H9 (cell line): ENCODE results near the gene DTYMK. TPM values are rescaled to one million over a fixed set of nuclear protein-coding genes. Genes with fewer than 3 reads are reported as not detected.
A peak's percentile ranks its signal among the peaks of the same experiment; 100 is the strongest.

Source experiments
- DNase-seq: peaks from one replicate; pipeline ENCODE4 v3.0.0-alpha.2; 2017
- H2AFZ ChIP-seq: one replicate; pipeline ENCODE4 v1.6.1; 2013; ENCODE audit warnings: mild to moderate bottlenecking, low read length, control low read depth, moderate library complexity
- H2AK5ac ChIP-seq: 2 replicates; pipeline ENCODE4 v1.6.1; 2013; ENCODE audit warnings: low read length, control low read depth, mixed read lengths; ENCODE audit not compliant: insufficient read length
- H2BK120ac ChIP-seq: one replicate; pipeline ENCODE4 v1.6.1; 2013; ENCODE audit warnings: low read depth, mild to moderate bottlenecking, low read length, control low read depth, inconsistent platforms; ENCODE audit not compliant: poor library complexity, severe bottlenecking
- H2BK12ac ChIP-seq: 2 replicates; pipeline ENCODE4 v1.6.1; 2013; ENCODE audit warnings: low read length, control low read depth, mixed read lengths, low read depth; ENCODE audit not compliant: insufficient read length
- H2BK15ac ChIP-seq: 2 replicates; pipeline ENCODE4 v1.6.1; 2013; ENCODE audit warnings: low read depth, low read length, control low read depth
- H2BK20ac ChIP-seq: one replicate; pipeline ENCODE4 v1.6.1; 2013; ENCODE audit warnings: low read depth, mild to moderate bottlenecking, low read length, control low read depth, inconsistent platforms; ENCODE audit not compliant: poor library complexity, severe bottlenecking
- H2BK5ac ChIP-seq: 2 replicates; pipeline ENCODE4 v1.6.1; 2013; ENCODE audit warnings: low read length, control low read depth, mixed read lengths; ENCODE audit not compliant: insufficient read length
- H3K14ac ChIP-seq: 2 replicates; pipeline ENCODE4 v1.6.1; 2013; ENCODE audit warnings: low read length, control low read depth; ENCODE audit not compliant: insufficient read depth
- H3K18ac ChIP-seq: 2 replicates; pipeline ENCODE4 v1.6.1; 2013; ENCODE audit warnings: low read depth, mild to moderate bottlenecking, mixed read lengths, low read length, control low read depth; ENCODE audit not compliant: insufficient read length
- H3K23ac ChIP-seq: 2 replicates; pipeline ENCODE4 v1.6.1; 2013; ENCODE audit warnings: low read length, control low read depth, mixed read lengths, low read depth; ENCODE audit not compliant: insufficient read length
- H3K23me2 ChIP-seq: 2 replicates; pipeline ENCODE4 v1.6.1; 2013; ENCODE audit warnings: low read depth, mild to moderate bottlenecking, mixed read lengths, low read length, control low read depth; ENCODE audit not compliant: insufficient read length, poor library complexity, severe bottlenecking
- H3K27ac ChIP-seq: 2 replicates; pipeline ENCODE4 v1.5.1; 2013; ENCODE audit warnings: low read length, control low read depth, mixed read lengths, low read depth; ENCODE audit not compliant: insufficient read length
- H3K27me3 ChIP-seq: 2 replicates; pipeline ENCODE4 v1.6.1; 2013; ENCODE audit warnings: low read length, control low read depth, inconsistent platforms; ENCODE audit not compliant: insufficient read depth
- H3K4ac ChIP-seq: 2 replicates; pipeline ENCODE4 v1.6.1; 2013; ENCODE audit warnings: low read depth, mild to moderate bottlenecking, control low read depth, inconsistent platforms, low read length, moderate library complexity
- H3K4me1 ChIP-seq: 2 replicates; pipeline ENCODE4 v1.6.1; 2013; ENCODE audit warnings: low read length, control low read depth, inconsistent platforms; ENCODE audit not compliant: insufficient read depth
- H3K4me2 ChIP-seq: 2 replicates; pipeline ENCODE4 v1.6.1; 2013; ENCODE audit warnings: low read length, control low read depth, mixed read lengths; ENCODE audit not compliant: insufficient read length, insufficient read depth
- H3K56ac ChIP-seq: 2 replicates; pipeline ENCODE4 v1.6.1; 2013; ENCODE audit warnings: low read depth, mild to moderate bottlenecking, mixed read lengths, low read length, control low read depth; ENCODE audit not compliant: insufficient read length
- H3K79me1 ChIP-seq: 2 replicates; pipeline ENCODE4 v1.6.1; 2013; ENCODE audit warnings: low read depth, mild to moderate bottlenecking, moderate library complexity, low read length, control low read depth, inconsistent platforms; ENCODE audit not compliant: insufficient read depth, poor library complexity, severe bottlenecking
- H3K79me2 ChIP-seq: 2 replicates; pipeline ENCODE4 v1.6.1; 2013; ENCODE audit warnings: low read length, control low read depth, inconsistent platforms; ENCODE audit not compliant: insufficient read depth
- H3K9ac ChIP-seq: 2 replicates; pipeline ENCODE4 v1.6.1; 2013; ENCODE audit warnings: low read length, control low read depth, mixed read lengths; ENCODE audit not compliant: insufficient read length; ENCODE audit errors: extremely low read depth
- H3K9me3 ChIP-seq: one replicate; pipeline ENCODE4 v1.6.1; 2013; ENCODE audit warnings: low read depth, low read length, inconsistent platforms; ENCODE audit not compliant: control insufficient read depth
- H3T11ph ChIP-seq: one replicate; pipeline ENCODE4 v1.6.1; 2013; ENCODE audit warnings: mild to moderate bottlenecking, low read length, control low read depth, inconsistent platforms
- H4K20me1 ChIP-seq: one replicate; pipeline ENCODE4 v1.6.1; 2013; ENCODE audit not compliant: control insufficient read depth, insufficient read length, insufficient read depth
- H4K5ac ChIP-seq: 2 replicates; pipeline ENCODE4 v1.6.1; 2013; ENCODE audit warnings: low read depth, mild to moderate bottlenecking, mixed read lengths, low read length, control low read depth; ENCODE audit not compliant: insufficient read length
- H4K8ac ChIP-seq: replicated peaks from 2 replicates; pipeline ENCODE4 v1.6.1; 2013; ENCODE audit warnings: low read length, control low read depth, mixed read lengths, low read depth; ENCODE audit not compliant: insufficient read length
- H4K91ac ChIP-seq: 2 replicates; pipeline ENCODE4 v1.6.1; 2013; ENCODE audit warnings: low read depth, mild to moderate bottlenecking, moderate library complexity, mixed read lengths, low read length, control low read depth; ENCODE audit not compliant: insufficient read length
- H3K27ac Mint-ChIP-seq, 3 experiments: 2 replicates in 2 of 3; 3 replicates in 1 of 3; pipeline ENCODE4 v1.8.0; 2020 to 2021; ENCODE audit warnings: mixed read lengths in 3 of 3, mild to moderate bottlenecking in 1 of 3, moderate library complexity in 1 of 3
- H3K27me3 Mint-ChIP-seq: 2 replicates; pipeline ENCODE4 v1.8.0; 2021; ENCODE audit warnings: low read depth, mild to moderate bottlenecking, moderate library complexity, mixed read lengths
- H3K36me3 Mint-ChIP-seq, 3 experiments: 2 replicates in 2 of 3; 3 replicates in 1 of 3; pipeline ENCODE4 v1.8.0; 2020 to 2021; ENCODE audit warnings: low read depth in 3 of 3, mixed read lengths in 3 of 3; ENCODE audit not compliant: insufficient read depth in 1 of 3
- H3K4me1 Mint-ChIP-seq, 2 experiments: 2 replicates each; pipeline ENCODE4 v1.8.0; 2020; ENCODE audit warnings: mixed read lengths in 2 of 2
- H3K4me3 Mint-ChIP-seq, 2 experiments: 2 replicates in 1 of 2; 3 replicates in 1 of 2; pipeline ENCODE4 v1.8.0; 2020 to 2021; ENCODE audit warnings: mild to moderate bottlenecking in 2 of 2, mixed read lengths in 2 of 2, moderate library complexity in 1 of 2
- H3K9me3 Mint-ChIP-seq, 2 experiments: 2 replicates in 1 of 2; 3 replicates in 1 of 2; pipeline ENCODE4 v1.8.0; 2020; ENCODE audit warnings: mild to moderate bottlenecking in 2 of 2, mixed read lengths in 2 of 2, moderate library complexity in 1 of 2
- WGBS: extraction: QIAGEN DNeasy Blood & Tissue Kit; methylation state at CpG from one replicate; pipeline ENCODE4 v1.1.7; 2013; ENCODE audit warnings: missing lambda C conversion rate, low lambda C conversion rate, mixed read lengths; ENCODE audit not compliant: insufficient read length; ENCODE audit errors: extremely low coverage; 5-methylcytosine and 5-hydroxymethylcytosine counted together
- total RNA-seq: library from RNA; stranded (reverse); gene quantifications from 2 replicates; pipeline ENCODE4 v1.2.1, GENCODE V29; 2021
- TF ChIP-seq, protein P1 (sequence below): fragments of 200-600 bp; sonication (generic); conservative IDR thresholded peaks from 3 replicates; pipeline ENCODE4 v1.8.0; 2021; ENCODE audit warnings: antibody characterized with exemption, mild to moderate bottlenecking

DTYMK gene
- total RNA-seq, 1 experiment from 2014 or later: 76.0 TPM

DNA sequence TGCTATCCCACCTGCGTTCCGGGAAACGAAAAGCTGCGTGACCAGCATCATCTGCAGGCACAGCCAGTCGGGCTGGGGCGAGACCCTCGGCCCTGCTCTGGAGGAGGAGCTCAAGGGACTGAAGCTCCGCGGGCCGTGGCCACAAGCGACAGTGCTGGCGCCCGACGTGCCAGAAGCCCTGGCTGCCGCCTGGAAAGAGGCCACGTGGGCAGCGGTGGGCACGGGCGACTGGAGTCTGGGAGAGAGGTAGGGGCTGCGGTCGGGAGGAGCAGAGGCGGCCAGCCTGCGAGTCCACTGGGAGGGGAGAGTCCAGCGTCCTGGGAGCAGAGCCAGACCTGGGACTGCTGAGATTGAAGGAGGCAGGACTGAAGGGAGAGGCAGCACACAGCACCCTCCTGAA lies 9.2 kb downstream of the DTYMK start:
- H3K79me1 ChIP-seq: no peaks in the 10 kb centered on the region
- H4K91ac ChIP-seq: no peak overlapping the region
- H2BK15ac ChIP-seq: no peak overlapping the region
- H3K4ac ChIP-seq: no peak overlapping the region
- H3K36me3 Mint-ChIP-seq: peaks cover 27 to 80% (median 68%) of the 10 kb centered on the region in 3 experiments
- H3K27me3 ChIP-seq: no peaks in the 10 kb centered on the region
- no peak overlapping the region for H4K8ac ChIP-seq
- H2BK5ac ChIP-seq: no peak overlapping the region
- peaks cover 0 to 2% of the 10 kb centered on the region in 2 experiments; a peak in 2 of 4 replicates for H3K4me1 Mint-ChIP-seq
- H3K18ac ChIP-seq: no peak overlapping the region
- no peak overlapping the region for H2BK20ac ChIP-seq
- H4K5ac ChIP-seq: no peak overlapping the region
- no peak for DNase-seq
- no peaks in the 10 kb centered on the region for H3K4me1 ChIP-seq
- H3K14ac ChIP-seq: no peak overlapping the region
- H3K27ac ChIP-seq: no peak overlapping the region
- no peak overlapping the region for H3K23ac ChIP-seq
- no peak overlapping the region for H3K4me3 Mint-ChIP-seq
- no peaks in the 10 kb centered on the region for H3K79me2 ChIP-seq
- no CpG with 5 or more reads among the region's 24 CpGs for WGBS
- H3K23me2 ChIP-seq: no peaks in the 10 kb centered on the region
- H2AFZ ChIP-seq: no peak overlapping the region
- H2AK5ac ChIP-seq: no peak overlapping the region
- peak overlapping the region in 1 of 3 experiments; percentile 84; a peak in 1 of 7 replicates for H3K27ac Mint-ChIP-seq
- no peak overlapping the region for H3T11ph ChIP-seq
- H4K20me1 ChIP-seq: no peaks in the 10 kb centered on the region
- no peak overlapping the region for H3K56ac ChIP-seq
- no peak overlapping the region for H2BK120ac ChIP-seq
- H3K9me3 Mint-ChIP-seq: no peaks in the 10 kb centered on the region
- no peak overlapping the region for H2BK12ac ChIP-seq
- H3K9ac ChIP-seq: no peak overlapping the region
- no peaks in the 10 kb centered on the region for H3K9me3 ChIP-seq
- H3K4me2 ChIP-seq: no peak overlapping the region
- TF ChIP-seq, protein P1, sequence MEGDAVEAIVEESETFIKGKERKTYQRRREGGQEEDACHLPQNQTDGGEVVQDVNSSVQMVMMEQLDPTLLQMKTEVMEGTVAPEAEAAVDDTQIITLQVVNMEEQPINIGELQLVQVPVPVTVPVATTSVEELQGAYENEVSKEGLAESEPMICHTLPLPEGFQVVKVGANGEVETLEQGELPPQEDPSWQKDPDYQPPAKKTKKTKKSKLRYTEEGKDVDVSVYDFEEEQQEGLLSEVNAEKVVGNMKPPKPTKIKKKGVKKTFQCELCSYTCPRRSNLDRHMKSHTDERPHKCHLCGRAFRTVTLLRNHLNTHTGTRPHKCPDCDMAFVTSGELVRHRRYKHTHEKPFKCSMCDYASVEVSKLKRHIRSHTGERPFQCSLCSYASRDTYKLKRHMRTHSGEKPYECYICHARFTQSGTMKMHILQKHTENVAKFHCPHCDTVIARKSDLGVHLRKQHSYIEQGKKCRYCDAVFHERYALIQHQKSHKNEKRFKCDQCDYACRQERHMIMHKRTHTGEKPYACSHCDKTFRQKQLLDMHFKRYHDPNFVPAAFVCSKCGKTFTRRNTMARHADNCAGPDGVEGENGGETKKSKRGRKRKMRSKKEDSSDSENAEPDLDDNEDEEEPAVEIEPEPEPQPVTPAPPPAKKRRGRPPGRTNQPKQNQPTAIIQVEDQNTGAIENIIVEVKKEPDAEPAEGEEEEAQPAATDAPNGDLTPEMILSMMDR: no peak
- no peaks in the 10 kb centered on the region for H3K27me3 Mint-ChIP-seq
